Measurements from ENCODE around the gene TRUB1. TPM values are rescaled to one million over a fixed set of nuclear protein-coding genes. Genes with fewer than 3 reads are reported as not detected.
"Not testable (repeated sequence)": the region's sequence is repeated elsewhere in the genome, so short reads cannot be mapped to it uniquely, and the experiment has no call there.

Gene TRUB1
- polyA plus RNA-seq (2012; ENCODE audit: insufficient read depth, insufficient read length), result 14.0 TPM

GRCh38 chr10:114937962-114938855 lies at the start of gene TRUB1:
TRUB1 (plus strand) TSS chr10:114938195; CDS start chr10:114938254, 59 bp downstream.
- H3K4me3 ChIP-seq (ENCODE audit: low read length), result peak within 1 kb of the TSS; percentile 89
- peak; percentile 95 for DNase-seq (ENCODE audit: low read depth, low spot score)

- DNase-seq (ENCODE audit: low read depth, low spot score), result peak; percentile 33
- no peak overlapping the region for H3K4me3 ChIP-seq (ENCODE audit: low read length)
These were observed 44.7 kb upstream of the TRUB1 start for GRCh38 chr10:114893251-114893650.

DNA sequence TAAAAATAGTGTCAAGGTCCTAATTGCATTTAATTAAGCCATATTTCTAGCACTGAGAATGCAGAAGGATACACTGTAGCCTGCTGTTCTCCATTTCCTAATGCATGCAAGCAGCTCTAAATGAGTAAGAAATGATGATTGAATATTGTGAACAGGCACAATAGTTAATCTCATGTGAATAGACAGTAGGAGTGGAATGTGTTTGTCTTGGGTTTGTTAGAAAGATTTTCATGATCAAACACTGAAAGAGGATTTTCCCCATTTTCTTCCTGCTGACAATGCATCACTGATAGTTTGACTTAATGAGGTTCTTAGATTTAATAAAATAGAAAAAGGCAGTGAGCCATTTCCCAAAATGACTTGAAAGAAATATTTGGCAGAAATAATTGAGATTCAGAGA lies 43.1 kb upstream of the TRUB1 start:
- no peak overlapping the region for H3K4me3 ChIP-seq (ENCODE audit: low read length)
- no peak for DNase-seq (ENCODE audit: low read depth, low spot score)

DNA sequence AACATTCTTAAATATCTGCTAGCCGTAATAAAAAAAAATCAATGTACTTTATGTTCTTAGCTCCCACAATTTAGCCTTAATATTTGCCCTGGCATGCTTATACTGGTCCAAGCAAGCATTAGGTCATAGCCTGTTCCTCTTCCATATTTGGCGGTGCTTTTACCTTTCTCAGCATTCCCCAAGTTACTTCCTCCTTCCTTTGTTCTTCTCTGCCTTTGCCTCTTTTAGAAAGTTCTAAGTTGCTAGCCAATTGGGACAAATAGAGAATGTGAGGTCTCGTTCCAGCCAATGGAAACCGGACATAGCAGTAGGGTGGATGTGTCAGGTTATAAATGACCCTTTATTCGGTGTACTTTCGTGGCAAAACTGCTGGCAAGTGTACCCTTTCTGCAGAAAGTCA lies 41.0 kb upstream of the TRUB1 start:
- DNase-seq (ENCODE audit: low read depth, low spot score); H3K4me3 ChIP-seq (ENCODE audit: low read length): not testable (repeated sequence)

- H3K4me3 ChIP-seq (ENCODE audit: low read length), result no peak overlapping the region
- no peak for DNase-seq (ENCODE audit: low read depth, low spot score)
These were observed 40.4 kb upstream of the TRUB1 start for GRCh38 chr10:114897593-114897992.

- no peak for DNase-seq (ENCODE audit: low read depth, low spot score)
- H3K4me3 ChIP-seq (ENCODE audit: low read length), result no peak overlapping the region
These were observed 38.0 kb upstream of the TRUB1 start for GRCh38 chr10:114899982-114900381.

DNA sequence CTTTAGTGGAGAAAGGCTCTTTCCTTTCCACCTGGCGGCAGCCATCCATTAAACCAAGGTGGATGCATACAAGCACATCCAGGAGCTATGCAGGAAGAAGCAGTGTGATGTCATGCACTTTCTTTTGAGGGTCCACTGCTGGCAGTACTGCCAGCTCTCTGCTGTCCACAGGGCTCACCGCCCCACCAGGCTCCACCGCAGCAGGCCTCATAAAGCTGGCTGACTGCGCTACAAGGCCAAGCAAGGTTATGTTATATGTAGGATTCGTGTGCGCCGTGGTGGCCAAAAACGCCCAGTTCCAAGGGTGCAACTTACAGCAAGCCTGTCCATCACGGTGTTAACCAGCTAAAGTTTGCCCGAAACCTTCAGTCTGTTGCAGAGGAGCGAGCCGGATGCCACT lies 37.3 kb upstream of the TRUB1 start:
- DNase-seq (ENCODE audit: low read depth, low spot score), result no peak
- no peak overlapping the region for H3K4me3 ChIP-seq (ENCODE audit: low read length)

GRCh38 chr10:114902151-114902550 lies 35.8 kb upstream of the TRUB1 start:
- no peak for DNase-seq (ENCODE audit: low read depth, low spot score)
- H3K4me3 ChIP-seq (ENCODE audit: low read length), result no peak overlapping the region

DNA sequence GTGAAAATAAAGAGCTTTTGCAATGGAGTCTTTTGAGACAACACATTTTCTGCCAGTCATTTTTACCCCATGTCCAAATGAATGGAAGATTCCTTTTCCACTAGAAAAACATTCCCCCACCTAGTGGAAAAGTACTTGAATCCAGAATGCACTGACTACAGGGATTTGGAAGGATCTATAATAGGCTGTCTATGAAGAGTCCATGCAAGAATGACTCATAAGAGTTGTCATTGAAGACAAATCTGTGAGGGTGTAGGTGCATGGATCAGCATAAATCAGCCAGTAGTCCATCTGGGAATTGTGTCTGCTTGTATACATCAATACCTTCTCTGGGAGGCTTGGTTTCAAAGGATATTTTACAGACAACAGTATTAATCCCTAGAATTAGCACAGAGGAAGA lies 32.5 kb upstream of the TRUB1 start:
- DNase-seq (ENCODE audit: low read depth, low spot score), result no peak
- H3K4me3 ChIP-seq (ENCODE audit: low read length), result no peak overlapping the region

DNA sequence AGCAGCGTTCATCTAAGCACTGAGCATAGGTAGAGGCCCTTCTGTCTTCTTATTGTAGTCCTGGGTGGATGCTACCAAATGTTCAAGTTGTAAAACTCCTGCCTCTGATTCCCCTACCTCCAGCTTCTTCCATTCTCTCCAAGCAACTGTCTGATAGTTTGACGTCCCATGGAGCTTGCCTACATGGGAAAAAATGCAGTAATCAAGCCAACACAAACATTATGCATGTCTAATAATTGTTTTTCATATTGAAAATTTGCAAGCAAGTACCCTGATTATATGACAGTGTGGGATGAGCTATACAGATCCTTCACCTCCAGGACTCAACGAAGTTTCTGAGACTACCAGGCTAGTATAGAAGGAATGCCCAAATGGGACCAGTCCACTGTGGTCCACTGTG lies 31.0 kb upstream of the TRUB1 start:
- no peak for DNase-seq (ENCODE audit: low read depth, low spot score)
- H3K4me3 ChIP-seq (ENCODE audit: low read length), result no peak overlapping the region

DNA sequence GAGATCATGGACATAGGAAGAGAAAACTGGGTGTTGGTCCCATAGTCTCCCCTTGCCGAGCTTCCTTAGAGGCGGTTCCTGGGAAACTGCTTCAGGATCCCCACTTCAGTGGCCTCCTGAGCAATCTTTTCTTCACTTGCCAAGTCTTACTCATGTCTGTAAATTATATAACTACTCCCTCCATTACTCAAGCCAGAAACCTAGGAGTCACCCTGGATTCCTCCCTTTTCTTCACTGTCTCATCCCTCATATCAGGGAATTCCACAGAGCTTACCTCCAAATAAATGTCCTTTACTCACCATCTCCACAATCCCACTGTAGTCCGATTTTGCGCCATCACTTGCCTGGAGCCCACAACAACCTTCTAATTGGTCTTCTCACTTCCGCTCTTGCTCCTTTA lies 29.1 kb upstream of the TRUB1 start:
- H3K4me3 ChIP-seq (ENCODE audit: low read length), result no peak overlapping the region
- DNase-seq (ENCODE audit: low read depth, low spot score), result no peak

DNA sequence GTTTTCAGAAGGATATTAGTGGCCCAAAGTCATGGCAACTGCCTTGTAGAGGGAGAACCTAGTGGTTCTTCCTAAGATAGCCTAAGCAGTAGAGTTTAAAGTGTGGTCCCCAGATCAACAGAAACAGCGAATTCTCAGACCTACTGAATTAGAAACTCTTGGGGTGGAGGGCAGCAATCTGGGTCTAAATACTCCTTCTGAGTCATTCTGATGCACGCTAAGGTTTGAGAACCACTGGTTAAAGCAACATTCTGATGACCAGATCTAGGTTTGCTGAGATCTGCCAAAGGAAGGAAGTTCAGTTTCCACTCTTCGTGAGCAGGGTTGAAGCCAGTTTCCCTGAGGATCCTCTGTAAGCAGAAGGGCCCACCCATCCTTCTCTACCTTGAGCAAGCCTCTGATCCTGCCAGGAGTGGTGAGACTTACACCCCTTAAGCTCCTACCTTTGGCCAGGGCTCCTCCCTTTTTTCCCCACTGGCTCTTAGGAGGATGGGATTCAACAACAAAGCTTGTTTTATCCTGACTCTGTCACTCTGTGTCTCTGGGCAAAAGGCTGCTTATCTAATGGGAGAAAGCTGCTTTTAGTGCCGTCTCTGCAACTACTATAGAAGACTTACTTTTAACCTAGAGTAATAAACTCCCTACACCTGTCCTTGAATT lies 26.8 kb upstream of the TRUB1 start:
- no peak for DNase-seq (ENCODE audit: low read depth, low spot score)
- H3K4me3 ChIP-seq (ENCODE audit: low read length), result no peak overlapping the region

- DNase-seq (ENCODE audit: low read depth, low spot score), result peak; percentile 32
- no peak overlapping the region for H3K4me3 ChIP-seq (ENCODE audit: low read length)
These were observed 26.1 kb upstream of the TRUB1 start for GRCh38 chr10:114911801-114912469.

DNA sequence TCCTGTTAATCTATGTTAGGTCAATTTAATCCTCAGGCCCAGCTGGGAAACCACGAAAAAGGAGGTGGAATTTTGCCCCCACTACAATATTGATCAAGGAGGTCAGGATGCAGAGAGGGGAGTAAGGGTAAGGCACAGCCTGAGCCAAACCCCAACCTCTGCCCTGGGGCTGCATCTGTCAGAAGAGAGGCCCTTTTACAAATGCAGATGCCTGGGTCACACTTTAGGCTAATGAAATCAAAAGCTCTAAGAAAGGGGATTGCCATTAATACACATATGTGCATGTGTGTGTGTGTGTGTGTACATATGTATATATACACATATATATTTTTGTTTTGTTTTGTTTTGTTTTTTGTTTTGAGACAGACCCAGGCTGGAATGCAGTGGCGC lies 25.5 kb upstream of the TRUB1 start:
- DNase-seq (ENCODE audit: low read depth, low spot score), result no peak
- no peak overlapping the region for H3K4me3 ChIP-seq (ENCODE audit: low read length)

DNA sequence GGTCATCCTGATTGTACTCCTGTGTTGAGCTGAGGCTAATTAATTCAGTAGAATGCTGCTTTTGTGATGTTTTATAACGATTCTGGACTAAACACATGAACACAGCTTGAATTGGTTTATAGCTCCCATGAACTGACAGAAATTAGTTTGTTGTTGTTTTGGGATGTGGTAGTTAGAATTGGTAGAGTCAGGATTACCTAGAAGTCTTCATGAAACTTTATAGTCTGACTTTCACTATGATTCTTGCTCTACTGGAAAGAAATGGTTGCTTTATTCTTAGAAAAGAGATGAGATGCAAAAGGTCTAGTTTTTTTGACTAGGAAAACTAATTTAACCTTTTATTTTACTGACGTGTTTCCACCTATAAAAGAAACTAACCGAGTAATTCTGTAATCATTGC lies 23.4 kb upstream of the TRUB1 start:
- no peak for DNase-seq (ENCODE audit: low read depth, low spot score)

GRCh38 chr10:114915294-114915693 lies 22.7 kb upstream of the TRUB1 start:
- no peak for DNase-seq (ENCODE audit: low read depth, low spot score)
- no peak overlapping the region for H3K4me3 ChIP-seq (ENCODE audit: low read length)

More for the DNA sequence above, 23.4 kb upstream of the TRUB1 start:
- H3K4me3 ChIP-seq (ENCODE audit: low read length), result no peak overlapping the region

DNA sequence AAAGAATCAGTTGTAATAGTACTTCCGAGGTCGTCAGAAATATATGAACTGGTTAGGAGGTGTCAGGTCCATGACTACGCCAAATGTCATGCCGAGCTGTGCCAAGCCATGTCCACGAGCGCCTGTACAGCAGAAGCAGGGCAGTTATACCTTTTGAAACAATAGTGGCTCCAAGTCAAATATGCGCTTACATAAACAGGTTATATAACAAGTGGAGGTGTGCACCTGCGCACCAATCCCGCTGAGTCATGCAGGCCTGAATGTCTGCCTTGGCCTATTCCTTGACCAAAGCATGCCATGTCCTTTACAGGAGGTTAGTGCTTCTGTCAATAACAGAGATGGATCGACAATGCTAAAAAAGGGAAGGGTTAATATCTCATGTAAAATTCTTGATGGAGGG lies 21.3 kb upstream of the TRUB1 start:
- DNase-seq (ENCODE audit: low read depth, low spot score), result no peak

GRCh38 chr10:114917459-114917858 lies 20.5 kb upstream of the TRUB1 start:
- no peak for DNase-seq (ENCODE audit: low read depth, low spot score)
- no peak overlapping the region for H3K4me3 ChIP-seq (ENCODE audit: low read length)

More for the DNA sequence above, 21.3 kb upstream of the TRUB1 start:
- no peak overlapping the region for H3K4me3 ChIP-seq (ENCODE audit: low read length)

- DNase-seq (ENCODE audit: low read depth, low spot score), result no peak
These were observed 19.9 kb upstream of the TRUB1 start for GRCh38 chr10:114917927-114918672.

More at GRCh38 chr10:114917927-114918672, 19.9 kb upstream of the TRUB1 start:
- no peak overlapping the region for H3K4me3 ChIP-seq (ENCODE audit: low read length)

Data from Jurkat, Clone E6-1 (cell line).